DND-41 (cell line): Measurements from ENCODE around the gene UQCRH.

ENCODE experiments used
- CTCF ChIP-seq: IDR thresholded peaks from 2 replicates; pipeline ENCODE4 v1.5.1; 2012; ENCODE audit warnings: borderline replicate concordance, low read length, moderate library complexity, mild to moderate bottlenecking; ENCODE audit not compliant: poor library complexity, severe bottlenecking; ENCODE audit errors: extremely low read depth
- EZH2 ChIP-seq: IDR thresholded peaks from 3 replicates; pipeline ENCODE4 v1.6.1; 2012; ENCODE audit warnings: borderline replicate concordance, low read depth, mild to moderate bottlenecking, moderate library complexity, low read length, inconsistent platforms; ENCODE audit not compliant: severe bottlenecking

DNA sequence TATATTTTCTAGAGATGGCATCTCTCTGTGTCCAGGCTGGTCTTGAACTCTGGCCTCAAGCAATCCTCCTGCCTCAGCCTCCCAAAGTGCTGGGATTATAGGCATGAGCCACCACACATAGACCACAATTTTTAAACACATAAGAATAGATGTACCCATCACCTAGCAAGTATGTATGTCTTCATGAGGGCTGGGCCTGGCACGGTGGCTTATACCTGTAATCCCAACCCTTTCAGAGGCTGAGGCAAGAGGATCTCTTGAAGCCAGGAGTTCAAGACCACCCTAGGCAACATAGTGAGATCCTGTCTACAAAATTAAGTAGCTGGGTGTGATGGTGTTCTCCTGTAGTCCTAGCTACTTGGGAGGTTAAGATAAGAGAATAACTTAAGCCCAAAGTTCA is 13.8 kb downstream of the UQCRH start:
- no peak for TF ChIP-seq CTCF
- no peak for TF ChIP-seq EZH2
